HG03108 (cell line): ENCODE results near the gene PERCC1.
"Not testable (repeated sequence)": the region's sequence is repeated elsewhere in the genome, so short reads cannot be mapped to it uniquely, and the experiment has no call there.

Experiments
- ATAC-seq: cut with Tn5 transposase; IDR thresholded peaks from one replicate; pipeline ENCODE4 v1.9.1; 2021; ENCODE audit warnings: moderate library complexity; ENCODE audit not compliant: unreplicated experiment

PERCC1 gene

DNA sequence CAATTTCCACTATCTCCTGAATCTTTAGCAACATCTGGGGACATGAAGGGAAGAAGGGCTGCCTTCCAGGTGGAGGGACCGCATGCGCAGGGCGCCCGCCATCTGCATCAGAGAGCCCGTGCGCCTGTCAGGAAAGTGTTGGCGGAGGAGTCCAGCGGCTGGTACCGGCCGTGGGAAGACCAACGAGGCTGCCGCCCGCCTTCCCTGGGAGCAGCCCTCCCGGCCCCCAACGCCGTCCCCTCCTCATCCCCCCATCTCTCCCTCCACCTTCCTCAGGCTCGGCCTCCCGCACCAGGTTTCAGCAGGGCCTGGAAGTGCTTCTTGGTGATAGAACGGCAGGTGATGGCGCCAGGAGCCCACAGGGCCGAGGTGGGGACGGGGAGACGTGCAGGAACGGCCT is 35.2 kb downstream of the PERCC1 start:
- no peak for ATAC-seq

DNA sequence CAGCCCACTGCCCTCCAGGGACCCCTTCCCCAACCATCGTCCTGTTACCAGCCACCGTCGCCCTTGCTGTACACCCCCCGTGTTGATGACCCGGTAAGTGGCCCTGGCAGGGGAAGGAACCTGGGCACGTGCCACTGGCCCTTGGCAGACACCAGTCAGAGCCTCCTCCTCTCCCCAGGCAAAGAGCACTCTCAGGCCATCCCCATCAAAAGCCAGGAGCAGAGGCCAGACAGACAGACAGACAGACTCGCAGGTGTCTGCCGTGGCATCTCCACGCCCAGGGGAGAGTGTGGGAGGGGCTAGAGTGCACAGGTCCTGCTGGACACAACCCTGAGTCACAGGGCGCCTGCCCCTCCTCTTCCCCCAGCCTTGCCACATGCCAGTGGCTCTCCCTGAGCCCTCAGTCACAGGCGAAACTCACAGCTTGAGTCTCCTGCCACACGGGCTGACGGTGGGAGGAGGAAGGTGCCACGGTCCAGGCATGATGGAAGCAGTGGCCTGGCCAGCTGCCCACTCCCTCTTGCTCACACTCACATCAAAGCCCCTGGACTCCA is 36.2 kb downstream of the PERCC1 start:
- ATAC-seq = no peak

DNA sequence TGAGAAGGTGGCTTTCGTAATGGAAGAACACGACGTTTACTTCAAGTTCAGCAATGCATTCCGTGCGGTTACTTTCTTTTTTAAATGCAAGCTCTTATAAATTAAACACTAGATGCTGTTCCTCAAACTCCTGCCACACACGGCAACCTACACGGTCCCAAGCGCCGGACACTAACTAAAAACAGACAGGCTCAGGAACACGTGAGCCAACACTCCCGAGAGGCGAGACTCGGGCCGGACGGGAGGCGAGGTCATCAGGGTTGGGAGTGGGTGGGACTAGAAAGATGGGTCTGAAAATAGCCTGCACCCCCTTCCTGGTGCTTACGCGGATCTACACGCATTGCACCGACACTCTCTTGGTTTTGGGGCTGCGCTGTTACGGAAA is 37.5 kb downstream of the PERCC1 start:
- no peak for ATAC-seq

DNA sequence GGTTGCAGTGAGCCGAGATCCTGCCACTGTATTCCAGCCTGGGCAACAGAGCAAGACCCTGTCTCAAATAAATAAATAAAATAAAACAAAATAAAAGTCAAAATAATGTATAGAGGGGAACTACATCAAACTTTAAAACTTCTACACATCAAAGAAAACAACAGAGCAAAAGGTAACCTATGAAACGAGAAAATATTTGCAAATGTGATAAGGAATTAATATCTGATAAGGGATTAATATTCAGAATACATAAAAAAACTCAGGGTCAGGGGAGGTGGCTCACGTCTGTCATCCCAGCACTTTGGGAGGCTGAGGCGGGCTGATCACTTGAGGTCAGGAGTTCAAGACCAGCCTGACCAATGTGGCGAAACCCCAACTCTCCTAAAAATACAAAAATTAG is 38.3 kb downstream of the PERCC1 start:
- ATAC-seq = not testable (repeated sequence)

DNA sequence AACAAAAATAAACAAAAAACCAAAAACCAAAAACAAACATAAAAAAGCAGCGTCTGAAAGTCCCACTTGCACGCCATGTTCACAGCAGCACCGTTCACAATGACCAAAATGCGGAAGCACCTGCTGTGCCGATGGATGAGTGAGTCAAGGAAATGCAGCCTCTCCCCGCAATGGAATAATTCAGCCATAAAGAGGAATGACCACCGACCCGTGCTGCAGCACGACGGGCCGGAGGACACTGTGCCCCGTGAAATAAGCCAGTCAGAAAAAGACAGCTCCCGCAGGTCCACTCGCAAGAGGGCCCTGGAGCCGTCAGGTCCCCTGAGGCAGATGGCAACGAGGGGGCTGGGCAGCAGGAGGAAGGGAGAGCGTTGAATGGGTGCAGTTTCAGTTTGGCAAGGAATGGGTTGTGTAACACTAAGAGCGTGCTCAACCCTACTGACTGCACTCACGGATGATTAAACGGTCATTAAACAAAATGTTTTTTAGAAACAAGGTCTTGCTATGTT is 38.9 kb downstream of the PERCC1 start:
- no peak for ATAC-seq

DNA sequence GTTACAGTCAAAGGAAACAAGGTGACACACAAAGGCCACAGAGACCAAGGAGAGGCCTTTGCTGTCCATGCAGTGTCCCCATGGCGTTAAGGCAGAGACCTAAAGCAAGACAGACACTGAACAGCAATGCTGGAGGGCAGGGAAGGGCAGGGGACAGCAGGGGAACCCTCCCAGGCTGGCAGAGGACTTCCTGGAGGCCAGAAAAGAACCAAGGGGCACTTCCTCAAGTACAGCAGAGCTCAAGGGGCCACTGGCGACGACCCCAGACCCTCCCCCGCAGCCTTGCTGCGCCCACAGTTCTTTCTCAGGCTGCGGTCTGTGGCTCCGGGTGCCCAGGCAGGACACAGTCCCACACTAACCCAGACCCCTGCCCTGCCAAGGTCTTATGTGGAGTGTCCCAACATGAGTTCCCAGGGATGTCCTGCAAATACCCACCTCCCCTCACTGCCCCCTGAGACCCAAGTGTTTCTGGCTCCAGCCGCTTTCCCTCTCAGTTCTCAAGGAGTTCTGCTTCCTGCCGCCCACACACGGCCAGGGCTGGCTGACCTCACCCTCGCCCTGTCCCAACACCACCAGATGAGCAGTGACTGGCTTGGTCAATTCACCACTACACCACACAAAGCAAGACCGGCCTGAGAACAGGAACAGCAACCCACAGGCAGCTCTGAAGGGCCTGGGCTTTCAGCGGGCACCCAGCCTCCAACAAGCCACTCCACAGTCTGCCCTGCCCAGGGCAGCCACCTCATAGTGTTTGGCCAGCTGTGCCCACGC is 39.8 kb downstream of the PERCC1 start:
- ATAC-seq = no peak

DNA sequence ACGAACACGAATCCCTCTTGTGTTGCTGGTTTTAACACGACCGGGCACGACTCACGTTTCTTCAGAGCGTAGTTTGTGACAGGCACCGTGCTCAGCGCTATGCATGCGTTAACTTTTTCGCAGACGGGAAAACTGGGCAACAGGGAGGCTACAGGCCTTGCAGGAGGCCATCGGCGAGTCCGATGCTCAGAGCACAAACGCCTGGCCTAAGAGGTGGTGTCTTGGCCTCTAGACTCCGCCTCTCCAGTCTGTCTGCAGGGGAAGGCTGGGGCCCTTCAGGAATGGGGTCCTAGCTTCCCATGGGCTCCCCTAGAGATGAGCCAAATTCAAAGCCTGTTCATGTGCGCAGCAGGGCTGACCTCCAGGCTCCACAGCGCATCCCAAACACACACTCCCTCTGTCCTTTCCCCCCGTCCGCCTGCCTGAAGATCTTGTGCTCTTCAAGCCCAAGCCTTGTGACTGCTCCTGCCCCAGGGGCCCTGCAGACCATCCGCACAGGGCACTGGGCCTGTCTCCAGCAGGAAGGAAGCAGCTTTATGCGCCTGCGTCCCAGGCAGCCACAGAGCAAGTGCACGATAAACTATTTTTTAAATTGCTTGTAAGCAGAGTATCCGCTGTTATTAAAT is 40.8 kb downstream of the PERCC1 start:
- no peak for ATAC-seq

DNA sequence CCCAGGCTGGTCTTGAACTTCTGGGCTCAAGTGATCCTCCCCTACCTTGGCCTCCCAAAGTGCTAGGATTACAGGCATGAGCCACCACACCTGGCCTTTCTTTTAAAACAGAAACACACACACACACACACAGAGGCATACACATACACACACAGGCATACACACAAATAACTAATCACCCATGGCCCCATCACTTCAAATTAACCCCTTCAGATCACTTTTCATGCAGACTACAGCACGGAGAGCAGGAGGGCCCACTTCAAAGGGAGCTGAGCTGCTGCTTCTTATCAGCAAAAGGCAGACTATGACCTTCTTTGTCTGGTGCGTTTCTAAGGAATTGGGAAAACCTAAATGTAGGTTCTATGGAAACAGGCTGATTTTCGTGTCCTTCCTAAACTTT is 42.1 kb downstream of the PERCC1 start:
- no peak for ATAC-seq

DNA sequence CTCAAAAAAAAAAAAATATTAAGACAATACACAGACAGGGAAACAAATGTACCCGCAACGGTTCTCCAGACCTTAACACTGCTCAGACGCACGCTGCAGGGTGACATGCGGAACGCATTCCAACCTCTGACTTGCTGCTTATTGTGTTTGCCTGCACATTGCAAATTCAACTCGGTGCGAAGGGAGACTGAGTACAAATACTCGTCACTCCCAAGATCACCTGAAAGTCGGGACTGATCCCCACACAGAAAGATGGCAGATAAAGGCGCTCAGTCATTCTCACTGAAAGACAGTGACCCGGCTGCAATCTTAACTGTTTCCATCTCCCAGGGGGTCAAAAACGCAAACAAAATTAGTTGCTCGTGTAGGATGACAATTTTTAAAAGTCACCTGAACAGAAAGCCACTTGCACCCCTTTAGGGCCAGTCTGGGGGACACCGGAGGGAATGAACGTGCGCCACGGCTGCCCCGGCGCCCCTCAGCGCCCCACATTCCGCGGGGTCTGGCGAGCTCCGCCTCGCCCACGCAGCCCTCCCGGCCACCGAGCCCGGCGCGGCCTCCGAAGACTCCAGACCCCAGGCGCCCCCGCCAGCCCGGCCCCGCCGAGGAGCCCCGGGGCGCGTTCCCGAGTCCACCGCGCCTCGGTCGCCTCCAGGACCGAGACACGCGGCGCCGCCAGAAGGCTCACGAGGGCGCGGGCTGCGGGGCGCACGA is 43.4 kb downstream of the PERCC1 start:
- peak; percentile 26 for ATAC-seq

DNA sequence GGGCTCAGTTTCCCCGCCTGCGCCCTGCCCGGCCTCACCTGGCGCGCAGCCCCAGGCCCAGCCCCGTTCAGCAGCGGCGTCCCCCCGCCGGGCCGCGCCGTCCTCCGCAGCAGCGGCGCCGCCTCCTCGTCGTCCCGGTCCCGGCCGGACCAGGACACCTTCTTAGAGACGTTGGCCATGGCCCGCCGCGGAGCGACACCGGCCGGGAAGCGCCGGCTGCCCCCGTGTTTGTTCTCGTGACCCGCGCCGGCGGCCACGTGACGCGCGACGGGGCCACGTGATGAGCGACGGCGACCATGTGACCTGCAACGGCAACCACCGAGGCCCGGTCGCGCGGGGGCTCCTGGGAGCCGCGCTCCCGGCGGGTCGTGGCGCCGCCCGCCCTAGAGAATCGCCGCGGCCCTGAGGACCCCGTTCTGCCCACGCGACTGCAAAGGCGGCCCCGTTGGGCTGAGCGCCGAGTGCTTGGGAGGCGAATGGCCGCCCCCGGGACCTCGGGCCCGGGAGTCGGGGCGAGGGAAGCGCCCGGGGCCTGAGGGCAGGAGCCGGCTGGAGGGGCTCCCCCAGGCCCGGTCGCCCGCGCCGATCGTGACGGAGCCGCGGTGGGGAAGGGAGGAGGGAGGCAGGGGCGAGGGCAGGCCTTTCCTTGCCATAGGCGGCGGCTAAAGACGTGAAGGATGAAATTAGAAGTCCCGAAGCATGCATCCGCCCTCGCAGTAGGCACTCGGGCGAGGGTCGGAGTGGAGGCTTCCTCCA is 44.1 kb downstream of the PERCC1 start, which contains the start of gene CLCN7:
Gene CLCN7 (minus strand): TSS at position 233 of the 756 bp plus-strand sequence. CDS start 54 bp downstream, at position 179.
- ATAC-seq = peak; percentile 75

DNA sequence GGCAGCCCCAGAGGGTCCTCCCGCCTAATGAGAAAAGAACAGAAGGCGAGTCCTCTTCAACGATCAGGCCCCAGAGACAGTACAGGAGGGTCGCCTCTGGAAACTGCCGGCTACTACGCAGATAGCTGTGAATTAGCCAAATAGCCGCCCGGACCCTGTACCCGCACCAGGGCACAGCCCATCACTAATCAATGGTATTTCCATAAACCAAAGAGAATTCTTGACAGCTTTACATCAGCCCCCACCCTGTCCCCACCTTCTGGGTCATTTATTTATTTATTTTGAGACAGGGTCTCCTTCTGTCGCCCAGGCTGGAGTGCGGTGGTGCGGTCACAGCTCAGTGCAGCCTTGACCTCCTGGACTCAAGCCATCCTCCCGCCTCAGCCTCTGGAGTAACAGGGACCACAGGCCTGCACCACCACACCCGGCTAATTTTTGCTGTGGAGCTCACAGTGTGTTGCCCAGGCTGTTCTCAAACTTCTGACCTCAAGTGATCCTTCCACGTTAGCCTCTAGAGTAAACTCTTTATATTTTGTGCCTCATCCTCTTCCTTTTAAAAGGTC is 44.8 kb downstream of the PERCC1 start:
- ATAC-seq = peak; percentile 3

DNA sequence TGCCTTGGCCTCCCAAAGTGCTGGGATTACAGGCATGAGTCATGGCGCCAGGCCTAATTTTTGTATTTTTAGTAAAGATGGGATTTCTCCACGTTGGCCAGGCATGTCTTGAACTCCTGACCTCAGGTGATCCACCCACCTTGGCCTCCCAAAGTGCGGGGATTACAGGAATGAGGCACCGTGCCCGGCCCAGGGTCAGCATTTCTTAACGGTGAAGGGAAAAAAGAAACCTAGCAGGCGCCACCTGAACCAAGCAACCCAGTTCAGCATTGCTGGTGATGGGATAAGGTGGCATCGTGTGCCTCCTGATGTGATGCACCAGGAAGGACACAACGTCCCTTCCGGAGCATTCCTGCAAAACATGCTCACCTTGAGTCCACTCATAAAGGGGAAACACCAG is 46.2 kb downstream of the PERCC1 start:
- ATAC-seq = no peak

DNA sequence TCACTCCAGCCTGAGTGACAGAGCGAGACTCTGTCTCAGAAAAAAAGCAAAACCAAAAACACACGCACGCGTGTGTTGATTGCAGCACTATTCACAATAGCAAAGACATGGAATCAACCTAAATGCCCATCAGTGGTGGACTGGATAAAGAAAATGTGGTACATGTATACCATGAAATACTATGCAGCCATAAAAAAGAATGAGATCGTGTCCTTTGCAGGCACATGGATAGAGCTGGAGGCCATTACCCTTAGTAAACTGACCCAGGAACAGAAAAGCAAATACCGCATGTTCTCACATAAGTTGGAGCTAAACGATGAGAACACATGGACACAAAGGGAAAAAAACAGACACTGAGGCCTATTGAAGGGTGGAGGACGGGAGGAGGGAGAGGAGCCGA is 48.1 kb downstream of the PERCC1 start:
- ATAC-seq = not testable (repeated sequence)

DNA sequence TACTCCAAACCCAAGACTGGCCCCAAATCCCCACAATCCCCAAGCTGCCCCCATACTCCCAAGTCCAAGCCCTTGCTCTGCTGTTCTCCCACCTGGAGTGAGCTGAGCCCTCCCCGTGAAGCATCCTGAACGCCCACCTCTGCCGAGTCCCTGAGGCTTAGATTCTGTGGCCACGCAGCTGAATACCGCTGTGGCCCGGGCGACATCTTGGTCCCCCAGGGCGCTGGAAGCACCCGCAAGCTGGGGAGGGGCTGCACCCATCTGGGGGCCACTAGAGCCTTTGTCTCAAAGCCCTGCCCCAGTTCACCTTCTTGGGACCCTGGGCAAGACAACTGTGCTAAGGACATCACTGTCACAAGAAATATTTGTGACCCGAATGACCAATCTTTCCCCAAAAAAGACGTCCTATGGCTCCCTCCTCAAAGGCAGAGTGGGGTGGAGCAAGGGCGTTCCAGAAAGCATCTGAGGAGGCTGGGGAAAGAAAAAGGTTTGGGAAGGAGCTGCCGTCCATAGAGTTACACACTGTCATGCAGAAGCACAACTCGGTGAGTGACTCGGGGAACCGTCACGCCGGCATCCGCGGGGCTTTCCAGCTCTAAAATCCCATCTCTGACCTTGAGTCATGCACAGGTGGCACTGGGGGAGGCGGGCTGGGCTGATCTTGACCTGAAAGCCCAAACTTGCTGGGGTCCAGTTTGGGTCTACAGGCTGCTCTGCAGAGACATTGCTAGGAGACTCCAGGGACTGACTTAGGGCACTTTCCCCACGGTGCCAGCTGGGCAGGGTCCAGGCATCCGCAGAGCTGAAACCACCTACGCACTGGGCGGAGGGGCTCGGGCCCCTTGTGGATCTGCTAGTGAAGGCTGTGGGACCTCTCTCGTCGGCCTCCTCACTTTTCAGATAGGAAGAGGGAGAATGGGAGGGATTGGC is 51.3 kb downstream of the PERCC1 start:
- no peak for ATAC-seq
